ENCODE results near the gene ERICH4. TPM values are rescaled to one million over a fixed set of nuclear protein-coding genes. Genes with fewer than 3 reads are reported as not detected.

ERICH4 gene
- total and polyA plus RNA-seq, 2 of the 13 experiments (the other 11 are each of a cell fraction or from before 2014, with no cell fraction given): 0.40 to 0.64 TPM

- TF ChIP-seq ZFAT (CRISPR knock-in tag; conservative IDR thresholded peaks at IDR 0.05) (no peak), SALL2 (CRISPR knock-in tag; IDR thresholded peaks at IDR 0.05) (0 out of 2 replicates have a peak, but pooled peaks have one; percentile 66), SOX5 (CRISPR knock-in tag; IDR thresholded peaks at IDR 0.05; ENCODE audit: borderline replicate concordance) (peak; percentile 21), MEF2D (CRISPR knock-in tag; IDR thresholded peaks at IDR 0.05) (peak; percentile 23; the same call in 1 of the 2 replicates), IKZF4 (CRISPR knock-in tag; IDR thresholded peaks at IDR 0.05; ENCODE audit: borderline replicate concordance, low read depth, not compliant biosample characterization) (peak; percentile 89), ZNF34 (CRISPR knock-in tag; IDR thresholded peaks at IDR 0.05; ENCODE audit: borderline replicate concordance) (no peak), ZNF143 (CRISPR knock-in tag; IDR thresholded peaks at IDR 0.05) (peak; percentile 54; the same call in 1 of the 2 replicates), TAF1 (CRISPR knock-in tag; IDR thresholded peaks at IDR 0.05) (peak; percentile 71), HOXA9 (CRISPR knock-in tag; IDR thresholded peaks at IDR 0.05; ENCODE audit: borderline replicate concordance) (no peak), ZNF235 (CRISPR knock-in tag; IDR thresholded peaks at IDR 0.05; ENCODE audit: borderline replicate concordance) (no peak), ZNF562 (CRISPR knock-in tag; IDR thresholded peaks at IDR 0.05; ENCODE audit: borderline replicate concordance) (no peak), ZNF264 (CRISPR knock-in tag; IDR thresholded peaks at IDR 0.05) (peak; percentile 74; the same call in 1 of the 2 replicates), PPARG (CRISPR knock-in tag; conservative IDR thresholded peaks at IDR 0.05) (no peak), NR1H2 (CRISPR knock-in tag; IDR thresholded peaks at IDR 0.05; ENCODE audit: borderline replicate concordance, low read depth) (no peak), PRDM4 (CRISPR knock-in tag; IDR thresholded peaks at IDR 0.05; ENCODE audit: borderline replicate concordance) (no peak), AGO2 (optimal IDR thresholded peaks at IDR 0.05; ENCODE audit: low read depth, low read length) (no peak), RARA (CRISPR knock-in tag; IDR thresholded peaks at IDR 0.05) (no peak; the same call in 1 of the 2 replicates), ZNF282 (IDR thresholded peaks at IDR 0.05; ENCODE audit: partially characterized antibody) (no peak), TBP (CRISPR knock-in tag; IDR thresholded peaks at IDR 0.05) (no peak), PBX2 (CRISPR knock-in tag; IDR thresholded peaks at IDR 0.05) (no peak), RBFOX2 (IDR thresholded peaks at IDR 0.05; ENCODE audit: low read depth, low read length) (peak; percentile 83)
- TF ChIP-seq, protein P1, sequence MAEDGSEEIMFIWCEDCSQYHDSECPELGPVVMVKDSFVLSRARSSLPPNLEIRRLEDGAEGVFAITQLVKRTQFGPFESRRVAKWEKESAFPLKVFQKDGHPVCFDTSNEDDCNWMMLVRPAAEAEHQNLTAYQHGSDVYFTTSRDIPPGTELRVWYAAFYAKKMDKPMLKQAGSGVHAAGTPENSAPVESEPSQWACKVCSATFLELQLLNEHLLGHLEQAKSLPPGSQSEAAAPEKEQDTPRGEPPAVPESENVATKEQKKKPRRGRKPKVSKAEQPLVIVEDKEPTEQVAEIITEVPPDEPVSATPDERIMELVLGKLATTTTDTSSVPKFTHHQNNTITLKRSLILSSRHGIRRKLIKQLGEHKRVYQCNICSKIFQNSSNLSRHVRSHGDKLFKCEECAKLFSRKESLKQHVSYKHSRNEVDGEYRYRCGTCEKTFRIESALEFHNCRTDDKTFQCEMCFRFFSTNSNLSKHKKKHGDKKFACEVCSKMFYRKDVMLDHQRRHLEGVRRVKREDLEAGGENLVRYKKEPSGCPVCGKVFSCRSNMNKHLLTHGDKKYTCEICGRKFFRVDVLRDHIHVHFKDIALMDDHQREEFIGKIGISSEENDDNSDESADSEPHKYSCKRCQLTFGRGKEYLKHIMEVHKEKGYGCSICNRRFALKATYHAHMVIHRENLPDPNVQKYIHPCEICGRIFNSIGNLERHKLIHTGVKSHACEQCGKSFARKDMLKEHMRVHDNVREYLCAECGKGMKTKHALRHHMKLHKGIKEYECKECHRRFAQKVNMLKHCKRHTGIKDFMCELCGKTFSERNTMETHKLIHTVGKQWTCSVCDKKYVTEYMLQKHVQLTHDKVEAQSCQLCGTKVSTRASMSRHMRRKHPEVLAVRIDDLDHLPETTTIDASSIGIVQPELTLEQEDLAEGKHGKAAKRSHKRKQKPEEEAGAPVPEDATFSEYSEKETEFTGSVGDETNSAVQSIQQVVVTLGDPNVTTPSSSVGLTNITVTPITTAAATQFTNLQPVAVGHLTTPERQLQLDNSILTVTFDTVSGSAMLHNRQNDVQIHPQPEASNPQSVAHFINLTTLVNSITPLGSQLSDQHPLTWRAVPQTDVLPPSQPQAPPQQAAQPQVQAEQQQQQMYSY (CRISPR knock-in tag; IDR thresholded peaks at IDR 0.05): peak; percentile 72; the same call in 1 of the 2 replicates
Observed at GRCh38 chr19:41397086-41398049, 45.6 kb upstream of the ERICH4 start, which contains the start of the genes BCKDHA and EXOSC5 (continued).

Data from HepG2 (cell line).